ENCODE data around the gene TMEM31.

GRCh38 chrX:103756736-103757135, 46.0 kb downstream of the TMEM31 start:
- TF ChIP-seq, protein P1, sequence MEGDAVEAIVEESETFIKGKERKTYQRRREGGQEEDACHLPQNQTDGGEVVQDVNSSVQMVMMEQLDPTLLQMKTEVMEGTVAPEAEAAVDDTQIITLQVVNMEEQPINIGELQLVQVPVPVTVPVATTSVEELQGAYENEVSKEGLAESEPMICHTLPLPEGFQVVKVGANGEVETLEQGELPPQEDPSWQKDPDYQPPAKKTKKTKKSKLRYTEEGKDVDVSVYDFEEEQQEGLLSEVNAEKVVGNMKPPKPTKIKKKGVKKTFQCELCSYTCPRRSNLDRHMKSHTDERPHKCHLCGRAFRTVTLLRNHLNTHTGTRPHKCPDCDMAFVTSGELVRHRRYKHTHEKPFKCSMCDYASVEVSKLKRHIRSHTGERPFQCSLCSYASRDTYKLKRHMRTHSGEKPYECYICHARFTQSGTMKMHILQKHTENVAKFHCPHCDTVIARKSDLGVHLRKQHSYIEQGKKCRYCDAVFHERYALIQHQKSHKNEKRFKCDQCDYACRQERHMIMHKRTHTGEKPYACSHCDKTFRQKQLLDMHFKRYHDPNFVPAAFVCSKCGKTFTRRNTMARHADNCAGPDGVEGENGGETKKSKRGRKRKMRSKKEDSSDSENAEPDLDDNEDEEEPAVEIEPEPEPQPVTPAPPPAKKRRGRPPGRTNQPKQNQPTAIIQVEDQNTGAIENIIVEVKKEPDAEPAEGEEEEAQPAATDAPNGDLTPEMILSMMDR (conservative IDR thresholded peaks at IDR 0.05): no peak
- no peak for TF ChIP-seq ZFX (IDR thresholded peaks at IDR 0.05)
